ENCODE measurements around the gene SAMD10. TPM values are rescaled to one million over a fixed set of nuclear protein-coding genes. Genes with fewer than 3 reads are reported as not detected.

Gene SAMD10
- total and polyA plus RNA-seq, 2 of the 8 experiments (the other 6 are each of a cell fraction or from before 2014, with no cell fraction given) = 3.0 to 5.2 TPM

DNA sequence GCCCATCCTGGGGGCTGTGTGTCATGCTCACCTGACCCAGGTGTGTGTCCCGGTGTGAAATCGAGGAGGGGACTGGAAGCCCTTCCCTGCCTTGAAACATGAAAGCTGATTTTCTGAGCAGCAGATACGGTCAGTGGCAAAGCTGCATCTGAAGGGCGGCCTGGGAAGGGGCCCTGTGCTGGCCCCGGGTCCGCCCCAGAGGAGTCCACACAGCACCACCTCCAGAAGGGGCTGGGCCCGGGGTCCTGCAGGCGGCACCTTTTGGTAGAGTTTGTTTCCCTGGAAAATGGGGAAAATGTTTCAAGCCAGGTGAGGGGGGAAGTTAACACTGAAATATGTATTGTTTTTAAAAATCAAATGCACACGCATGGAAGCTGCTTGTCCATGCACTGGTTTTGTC lies 44.0 kb downstream of the SAMD10 start:
- H3K23me2 ChIP-seq (ENCODE audit: low read depth, low read length) = peaks cover 2% of the 10 kb centered on the region; the same call in 1 of the 2 replicates
- H3K79me2 ChIP-seq (ENCODE audit: control insufficient read depth in 1 of 2, insufficient read depth in 2 of 2, low read length in 2 of 2) = no peaks in the 10 kb centered on the region
- H3K9ac ChIP-seq (replicated peaks in 1 of 4; ENCODE audit: extremely low read depth in 1 of 4, low read depth in 3 of 4, low read length in 3 of 4) = no peak overlapping the region
- H2AK5ac ChIP-seq (ENCODE audit: low read depth, low read length) = no peak overlapping the region
- ChIA-PET POLR2A (ENCODE audit: partially characterized antibody) (interaction anchor here (1.3 kb wide), 1 partner anchor 197 kb away, joined by 4 read pairs; no protein-coding TSS in a partner anchor), CTCF (ENCODE audit: partially characterized antibody) (interaction anchor here (0.6 to 7.7 kb wide), 15 partner anchors 8 to 373 kb away, joined by 3 to 58 read pairs (median 5); partner anchors contain the start of genes PRPF6 and SAMD10)
- no peak overlapping the region for H3K18ac ChIP-seq (ENCODE audit: extremely low read depth, low read length)
- peaks cover 8 to 19% of the 10 kb centered on the region in 2 experiments for H4K20me1 ChIP-seq (replicated peaks in 1 of 2; ENCODE audit: control insufficient read depth in 1 of 2, insufficient read depth in 2 of 2, low read length in 2 of 2)
- no peak overlapping the region for H3K56ac ChIP-seq (replicated peaks; ENCODE audit: insufficient read length, low read depth, low read length)
- peaks cover 0 to 7% (median 3%) of the 10 kb centered on the region in 4 experiments; a peak in 4 of 7 replicates for H3K4me1 ChIP-seq (replicated peaks in 1 of 4; ENCODE audit: control insufficient read depth in 3 of 4, insufficient read depth in 4 of 4, low read length in 3 of 4)
- H2BK120ac ChIP-seq (replicated peaks; ENCODE audit: low read depth, low read length) = no peak overlapping the region
- no peak overlapping the region for H3K14ac ChIP-seq (ENCODE audit: insufficient read length)
- no peaks in the 10 kb centered on the region for H3K9me3 ChIP-seq (ENCODE audit: insufficient read depth in 2 of 2, low read depth in 1 of 2, low read length in 1 of 2)
- 0 out of 2 replicates have a peak, but pooled peaks cover 2% of the 10 kb centered on the region for H3K79me1 ChIP-seq (ENCODE audit: low read depth, low read length)
- no peak overlapping the region for H4K8ac ChIP-seq (ENCODE audit: extremely low read depth, insufficient read depth, low read length)
- H3K4me2 ChIP-seq (ENCODE audit: insufficient read depth in 1 of 2, low read depth in 2 of 2, low read length in 2 of 2) = no peak overlapping the region
- no peak overlapping the region for H4K5ac ChIP-seq (ENCODE audit: insufficient read length, low read depth, low read length)
- no peak overlapping the region for H3K4me3 ChIP-seq (ENCODE audit: extremely low read depth in 1 of 4, insufficient read depth in 2 of 4, low read depth in 3 of 4, low read length in 4 of 4)
- H3K23ac ChIP-seq (ENCODE audit: insufficient read length) = no peak overlapping the region
- WGBS, 2 experiments (ENCODE audit: extremely low coverage in 1 of 2, insufficient coverage in 1 of 2, insufficient read length in 1 of 2, insufficient replicate concordance in 2 of 2, low coverage in 1 of 2, low lambda C conversion rate in 2 of 2, missing lambda C conversion rate in 1 of 2) = 85% methylated on average over 9 of the region's 9 CpGs; no CpG with 5 or more reads in 1 of the 2 experiments
- no peak overlapping the region for H4K91ac ChIP-seq (replicated peaks; ENCODE audit: insufficient read length, low read length)
- H2AFZ ChIP-seq (ENCODE audit: low read length) = no peak overlapping the region
- H3K36me3 ChIP-seq (ENCODE audit: control insufficient read depth in 2 of 4, insufficient read depth in 4 of 4, low read length in 3 of 4) = peaks cover 2 to 13% (median 9%) of the 10 kb centered on the region in 4 experiments; a peak in 4 of 8 replicates
- H2BK5ac ChIP-seq (ENCODE audit: low read depth, low read length) = no peak overlapping the region
- H3K27me3 ChIP-seq (replicated peaks in 1 of 4; ENCODE audit: control insufficient read depth in 3 of 4, extremely low read depth in 1 of 4, insufficient read depth in 3 of 4, low read length in 3 of 4) = no peaks in the 10 kb centered on the region
- H2BK12ac ChIP-seq (ENCODE audit: low read depth, low read length) = no peak overlapping the region
- H2BK15ac ChIP-seq (ENCODE audit: low read length) = no peak overlapping the region
- H3K27ac ChIP-seq (ENCODE audit: low read depth, low read length) = no peak overlapping the region
- H3K4ac ChIP-seq (replicated peaks; ENCODE audit: insufficient read length, low read depth, low read length) = no peak overlapping the region
- DNase-seq (ENCODE audit: low read depth in 1 of 2, low spot score in 2 of 2) = no peak
- no peak overlapping the region for H2BK20ac ChIP-seq (ENCODE audit: low read length)
- no peak for FAIRE-seq
- no peak for TF ChIP-seq SRF (IDR thresholded peaks at IDR 0.05; ENCODE audit: low read depth, low read length)
- no peak for TF ChIP-seq JUND (IDR thresholded peaks at IDR 0.05; ENCODE audit: low read length)
- no peak for TF ChIP-seq ASH2L (IDR thresholded peaks at IDR 0.05; ENCODE audit: low read length)
- TF ChIP-seq CHD2 (IDR thresholded peaks at IDR 0.05; ENCODE audit: low read length) = no peak
- no peak for TF ChIP-seq CEBPB (IDR thresholded peaks at IDR 0.05; ENCODE audit: low read depth, low read length)
- TF ChIP-seq RFX5 (IDR thresholded peaks at IDR 0.05; ENCODE audit: borderline replicate concordance, low read depth, low read length) = no peak
- no peak for TF ChIP-seq SP4 (IDR thresholded peaks at IDR 0.05; ENCODE audit: low read length)
- TF ChIP-seq HDAC2 (IDR thresholded peaks at IDR 0.05; ENCODE audit: borderline replicate concordance in 1 of 2, low read depth in 2 of 2, low read length in 2 of 2) = no peak
- no peak for TF ChIP-seq EGR1 (IDR thresholded peaks at IDR 0.05; ENCODE audit: borderline replicate concordance, low read depth, low read length)
- no peak for TF ChIP-seq EP300 (IDR thresholded peaks at IDR 0.05; ENCODE audit: borderline replicate concordance in 1 of 2, low read depth in 2 of 2, low read length in 2 of 2)
- no peak for TF ChIP-seq KDM5A (IDR thresholded peaks at IDR 0.05; ENCODE audit: low read length)
- no peak for TF ChIP-seq GABPA (IDR thresholded peaks at IDR 0.05; ENCODE audit: borderline replicate concordance, insufficient read depth, low read length)
- no peak for TF ChIP-seq KDM1A (IDR thresholded peaks at IDR 0.05; ENCODE audit: borderline replicate concordance, low read length)
- no peak for TF ChIP-seq YY1 (IDR thresholded peaks at IDR 0.05; ENCODE audit: low read depth, low read length)

All from H1 (cell line).